Mesendoderm (in vitro differentiated cells): ENCODE measurements around the gene EIF5AL1.

Experiments
- DNase-seq: peaks from one replicate; pipeline ENCODE4 v3.0.0; 2013
- H2AK5ac ChIP-seq: 2 replicates; pipeline ENCODE4 v1.6.1; 2013; ENCODE audit warnings: low read length, inconsistent platforms
- H2BK120ac ChIP-seq: 2 replicates; pipeline ENCODE4 v1.6.1; 2013; ENCODE audit warnings: low read depth, mild to moderate bottlenecking, low read length, moderate library complexity, mixed read lengths
- H2BK15ac ChIP-seq: replicated peaks from 2 replicates; pipeline ENCODE4 v1.6.1; 2013; ENCODE audit warnings: low read depth, mild to moderate bottlenecking, moderate library complexity
- H2BK5ac ChIP-seq: 2 replicates; pipeline ENCODE4 v1.6.1; 2013; ENCODE audit warnings: low read length, inconsistent platforms
- H3K18ac ChIP-seq: 2 replicates; pipeline ENCODE4 v1.6.1; 2013; ENCODE audit warnings: mild to moderate bottlenecking, low read length, mixed read lengths
- H3K23ac ChIP-seq: one replicate; pipeline ENCODE4 v1.6.1; 2013; ENCODE audit warnings: low read length
- H3K27ac ChIP-seq: 2 replicates; pipeline ENCODE4 v1.5.1; 2013; ENCODE audit warnings: low read depth, mild to moderate bottlenecking, inconsistent platforms, low read length, moderate library complexity
- H3K27me3 ChIP-seq: 2 replicates; pipeline ENCODE4 v1.6.1; 2013; ENCODE audit warnings: low read length, control low read depth, mild to moderate bottlenecking, inconsistent platforms; ENCODE audit not compliant: insufficient read depth, poor library complexity
- H3K36me3 ChIP-seq: 2 replicates; pipeline ENCODE4 v1.6.1; 2013; ENCODE audit warnings: low read length, inconsistent platforms; ENCODE audit not compliant: control insufficient read depth, insufficient read depth
- H3K4ac ChIP-seq: one replicate; pipeline ENCODE4 v1.6.1; 2013; ENCODE audit warnings: low read depth, mild to moderate bottlenecking, low read length, moderate library complexity
- H3K4me1 ChIP-seq: 2 replicates; pipeline ENCODE4 v1.6.1; 2013; ENCODE audit warnings: low read depth, low read length, inconsistent platforms; ENCODE audit not compliant: control insufficient read depth
- H3K4me2 ChIP-seq: 2 replicates; pipeline ENCODE4 v1.6.1; 2013; ENCODE audit warnings: low read length
- H3K4me3 ChIP-seq: 2 replicates; pipeline ENCODE4 v1.5.1; 2013; ENCODE audit warnings: mild to moderate bottlenecking, low read length
- H3K56ac ChIP-seq: one replicate; pipeline ENCODE4 v1.6.1; 2013; ENCODE audit warnings: low read length
- H3K79me1 ChIP-seq: 2 replicates; pipeline ENCODE4 v1.6.1; 2013; ENCODE audit warnings: low read length, inconsistent platforms
- H3K79me2 ChIP-seq: 2 replicates; pipeline ENCODE4 v1.6.1; 2013; ENCODE audit warnings: mild to moderate bottlenecking, low read length; ENCODE audit not compliant: control insufficient read depth, insufficient read depth
- H3K9ac ChIP-seq: 2 replicates; pipeline ENCODE4 v1.6.1; 2013; ENCODE audit warnings: low read length, inconsistent platforms
- H4K5ac ChIP-seq: one replicate; pipeline ENCODE4 v1.6.1; 2013; ENCODE audit warnings: low read length
- H4K8ac ChIP-seq: one replicate; pipeline ENCODE4 v1.6.1; 2013; ENCODE audit warnings: low read depth, mild to moderate bottlenecking, control low read depth, low read length, moderate library complexity
- WGBS: extraction: QIAGEN DNeasy Blood & Tissue Kit; methylation state at CpG from one replicate; pipeline ENCODE4 v1.1.7; 2013; ENCODE audit warnings: low lambda C conversion rate, missing lambda C conversion rate; ENCODE audit not compliant: insufficient coverage; ENCODE audit errors: extremely low coverage; 5-methylcytosine and 5-hydroxymethylcytosine counted together

The EIF5AL1 gene

DNA sequence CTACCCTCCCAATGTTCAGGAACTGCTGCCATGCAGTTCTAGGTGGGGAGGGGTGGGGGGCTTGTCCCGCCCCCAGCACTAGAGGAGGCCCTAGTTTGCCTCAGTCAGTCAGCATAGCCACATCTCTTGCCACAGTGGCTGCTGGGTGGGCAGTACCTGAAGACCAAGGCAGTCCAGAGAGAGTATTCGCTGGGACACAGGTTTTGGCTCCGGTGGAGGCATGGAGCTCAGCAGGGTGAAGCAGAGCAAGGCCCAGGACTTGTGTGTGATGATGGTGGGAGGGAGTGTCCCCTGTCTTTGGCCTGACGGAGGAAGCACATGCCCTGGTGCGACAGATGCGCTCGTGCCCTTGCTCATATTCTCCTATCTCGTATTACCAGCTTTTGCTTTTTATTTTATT lies 42.2 kb upstream of the EIF5AL1 start:
- Histone ChIP-seq H2BK5ac (no peak overlapping the region), H3K4ac (no peak overlapping the region), H3K4me2 (no peak overlapping the region), H2AK5ac (no peak overlapping the region), H3K56ac (no peak overlapping the region), H3K4me1 (no peaks in the 10 kb centered on the region), H3K27me3 (no peaks in the 10 kb centered on the region), H3K18ac (no peak overlapping the region), H3K27ac (no peak overlapping the region), H3K79me1 (no peaks in the 10 kb centered on the region), H2BK15ac (no peak overlapping the region), H3K79me2 (no peaks in the 10 kb centered on the region), H3K4me3 (no peak overlapping the region), H2BK120ac (no peak overlapping the region), H4K8ac (no peak overlapping the region), H3K23ac (no peak overlapping the region), H4K5ac (no peak overlapping the region), H3K36me3 (no peaks in the 10 kb centered on the region), H3K9ac (no peak overlapping the region)
- no CpG with 5 or more reads among the region's 8 CpGs for WGBS
- DNase-seq, result no peak

DNA sequence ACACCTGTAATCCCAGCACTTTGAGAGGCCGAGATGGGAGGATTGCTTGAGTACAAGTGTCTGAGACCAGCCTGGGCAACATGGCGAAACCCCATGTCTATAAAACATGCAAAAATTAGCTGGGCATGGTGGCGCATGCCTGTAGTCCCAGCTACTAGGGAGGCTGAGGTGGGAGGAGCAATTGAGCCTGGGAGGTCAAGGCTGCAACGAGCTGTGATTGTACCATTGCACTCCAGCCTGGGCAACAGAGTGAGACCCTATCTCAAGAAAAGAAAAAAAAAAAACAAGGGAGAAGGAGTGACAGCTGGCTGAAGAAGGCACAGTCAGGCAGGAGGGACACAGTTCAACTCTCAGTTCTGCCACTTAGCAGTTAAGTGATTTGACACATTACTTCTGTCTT lies 40.6 kb upstream of the EIF5AL1 start:
- no peak overlapping the region for H3K23ac ChIP-seq
- no CpG with 5 or more reads among the region's 4 CpGs for WGBS

GRCh38 chr10:79472449-79472848 lies 39.9 kb upstream of the EIF5AL1 start:
- no peaks in the 10 kb centered on the region for H3K27me3 ChIP-seq
- no peak overlapping the region for H2BK15ac ChIP-seq
- no peak overlapping the region for H3K4ac ChIP-seq
- H3K9ac ChIP-seq, result no peak overlapping the region
- DNase-seq, result no peak
- H3K27ac ChIP-seq, result no peak overlapping the region
- no peak overlapping the region for H2AK5ac ChIP-seq
- H3K79me1 ChIP-seq, result no peaks in the 10 kb centered on the region
- H3K23ac ChIP-seq, result no peak overlapping the region
- H3K4me3 ChIP-seq, result no peak overlapping the region
- no peak overlapping the region for H3K4me2 ChIP-seq
- H2BK5ac ChIP-seq, result no peak overlapping the region
- H3K18ac ChIP-seq, result no peak overlapping the region
- H3K4me1 ChIP-seq, result no peaks in the 10 kb centered on the region
- WGBS, result no CpG with 5 or more reads among the region's 7 CpGs
- no peaks in the 10 kb centered on the region for H3K79me2 ChIP-seq
- no peak overlapping the region for H4K8ac ChIP-seq
- H3K36me3 ChIP-seq, result no peaks in the 10 kb centered on the region
- H4K5ac ChIP-seq, result no peak overlapping the region
- H3K56ac ChIP-seq, result no peak overlapping the region
- H2BK120ac ChIP-seq, result no peak overlapping the region

More for the DNA sequence above, 40.6 kb upstream of the EIF5AL1 start:
- Histone ChIP-seq H4K5ac (no peak overlapping the region), H2BK5ac (no peak overlapping the region), H3K4me2 (no peak overlapping the region), H3K4ac (no peak overlapping the region), H2AK5ac (no peak overlapping the region), H3K79me2 (no peaks in the 10 kb centered on the region), H3K27ac (no peak overlapping the region), H3K36me3 (no peaks in the 10 kb centered on the region), H2BK15ac (no peak overlapping the region), H3K18ac (no peak overlapping the region), H2BK120ac (no peak overlapping the region), H4K8ac (no peak overlapping the region), H3K79me1 (no peaks in the 10 kb centered on the region), H3K9ac (no peak overlapping the region), H3K4me1 (no peaks in the 10 kb centered on the region), H3K27me3 (no peaks in the 10 kb centered on the region), H3K56ac (no peak overlapping the region), H3K4me3 (no peak overlapping the region)
- DNase-seq, result no peak

GRCh38 chr10:79472951-79473350 lies 39.4 kb upstream of the EIF5AL1 start:
- WGBS, result no CpG with 5 or more reads among the region's 5 CpGs
- H3K9ac ChIP-seq, result no peak overlapping the region

GRCh38 chr10:79473496-79474095 lies 38.7 kb upstream of the EIF5AL1 start:
- Histone ChIP-seq H2BK15ac (no peak overlapping the region), H3K23ac (no peak overlapping the region), H3K79me2 (no peaks in the 10 kb centered on the region), H3K4ac (no peak overlapping the region), H2AK5ac (no peak overlapping the region), H3K56ac (no peak overlapping the region), H3K27me3 (no peaks in the 10 kb centered on the region), H3K36me3 (no peaks in the 10 kb centered on the region), H4K8ac (no peak overlapping the region), H3K4me2 (no peak overlapping the region), H3K27ac (no peak overlapping the region), H3K79me1 (no peaks in the 10 kb centered on the region), H3K18ac (no peak overlapping the region), H3K4me1 (no peaks in the 10 kb centered on the region), H2BK120ac (no peak overlapping the region), H3K4me3 (no peak overlapping the region), H2BK5ac (no peak overlapping the region), H4K5ac (no peak overlapping the region), H3K9ac (no peak overlapping the region)
- no CpG with 5 or more reads among the region's 5 CpGs for WGBS
- DNase-seq, result no peak

More at GRCh38 chr10:79472951-79473350, 39.4 kb upstream of the EIF5AL1 start:
- Histone ChIP-seq H3K4me1 (no peaks in the 10 kb centered on the region), H2BK15ac (no peak overlapping the region), H3K27me3 (no peaks in the 10 kb centered on the region), H3K4me3 (no peak overlapping the region), H3K79me1 (no peaks in the 10 kb centered on the region), H2BK5ac (no peak overlapping the region), H3K4ac (no peak overlapping the region), H3K27ac (no peak overlapping the region), H3K18ac (no peak overlapping the region), H3K36me3 (no peaks in the 10 kb centered on the region), H3K4me2 (no peak overlapping the region), H3K23ac (no peak overlapping the region), H3K79me2 (no peaks in the 10 kb centered on the region), H2AK5ac (no peak overlapping the region), H4K8ac (no peak overlapping the region), H4K5ac (no peak overlapping the region), H3K56ac (no peak overlapping the region), H2BK120ac (no peak overlapping the region)
- DNase-seq, result no peak

GRCh38 chr10:79475119-79475653 lies 37.1 kb upstream of the EIF5AL1 start:
- Histone ChIP-seq H4K8ac (no peak overlapping the region), H3K23ac (no peak overlapping the region), H3K4me3 (no peak overlapping the region), H3K56ac (no peak overlapping the region), H2BK15ac (no peak overlapping the region), H3K27me3 (no peaks in the 10 kb centered on the region), H4K5ac (no peak overlapping the region), H3K9ac (no peak overlapping the region), H2BK120ac (no peak overlapping the region), H2BK5ac (no peak overlapping the region), H3K4ac (no peak overlapping the region), H3K79me1 (no peaks in the 10 kb centered on the region), H3K4me1 (no peaks in the 10 kb centered on the region), H3K27ac (no peak overlapping the region), H3K36me3 (no peaks in the 10 kb centered on the region), H3K4me2 (no peak overlapping the region), H3K79me2 (no peaks in the 10 kb centered on the region), H3K18ac (no peak overlapping the region), H2AK5ac (no peak overlapping the region)
- no peak for DNase-seq
- no CpG with 5 or more reads among the region's 7 CpGs for WGBS
